GM18907 (cell line): ENCODE results near the gene CRLF1.

Source experiments
- ATAC-seq: cut with Tn5 transposase; IDR thresholded peaks from one replicate; pipeline ENCODE4 v1.9.1; 2021; ENCODE audit warnings: mild to moderate bottlenecking, moderate library complexity; ENCODE audit not compliant: unreplicated experiment

The CRLF1 gene

DNA sequence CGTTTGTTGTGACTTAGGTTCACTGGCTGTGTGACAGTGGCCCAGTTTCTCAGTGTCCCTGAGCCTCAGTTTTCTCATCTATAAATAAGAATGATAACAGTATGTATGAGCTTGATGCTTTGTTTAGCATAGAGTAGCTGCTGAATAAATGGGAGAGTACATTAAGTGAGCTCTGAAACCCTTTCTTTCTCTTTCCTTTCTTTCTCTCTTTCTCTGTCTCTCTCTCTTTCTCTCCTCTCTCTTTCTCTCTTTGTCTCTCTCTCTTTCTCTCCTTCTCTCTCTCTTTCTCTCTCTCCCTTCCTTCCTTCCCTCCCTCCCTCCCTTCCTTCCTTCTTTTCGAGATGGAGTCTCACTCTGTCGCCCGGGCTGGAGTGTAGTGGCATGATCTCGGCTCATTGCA, 46.9 kb downstream of the CRLF1 start:
- no peak for ATAC-seq

DNA sequence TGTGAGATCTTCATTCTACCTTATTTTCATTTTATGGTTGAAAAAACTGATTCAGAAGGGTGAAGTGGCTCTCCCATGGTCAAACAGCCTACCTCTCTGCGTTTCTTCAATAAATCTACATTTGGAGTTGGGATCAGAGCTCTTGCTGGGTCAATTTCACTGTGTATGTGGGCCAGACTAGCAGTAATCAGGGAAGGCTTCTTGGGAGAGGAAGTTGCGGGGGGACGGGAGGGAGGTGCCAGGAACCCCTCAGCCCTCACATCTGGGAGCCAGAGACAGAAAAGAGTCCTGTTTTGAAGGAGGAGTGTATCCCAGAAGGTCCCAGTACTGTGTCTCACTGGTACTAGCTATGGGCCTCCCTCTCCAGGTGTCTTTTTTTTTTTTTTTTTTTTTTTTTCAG, 48.0 kb downstream of the CRLF1 start:
- no peak for ATAC-seq

DNA sequence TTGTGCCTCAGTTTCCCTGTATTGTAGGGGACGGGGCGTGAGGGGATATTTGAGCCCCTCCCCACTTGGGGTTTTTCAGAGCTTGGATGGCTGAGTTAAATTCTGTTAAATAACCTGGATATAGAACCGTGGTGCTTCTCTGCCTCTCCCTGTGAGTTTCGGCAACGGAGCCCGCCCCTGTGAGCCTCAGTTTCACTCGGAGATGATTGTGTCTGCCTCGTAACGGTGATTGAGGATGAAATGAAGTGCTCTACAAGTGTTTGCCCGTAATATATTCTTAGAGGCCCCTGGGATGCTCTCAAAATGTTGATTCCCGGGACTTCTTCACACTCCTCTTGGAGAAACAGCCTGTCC, 48.4 kb downstream of the CRLF1 start:
- ATAC-seq, result peak; percentile 4

DNA sequence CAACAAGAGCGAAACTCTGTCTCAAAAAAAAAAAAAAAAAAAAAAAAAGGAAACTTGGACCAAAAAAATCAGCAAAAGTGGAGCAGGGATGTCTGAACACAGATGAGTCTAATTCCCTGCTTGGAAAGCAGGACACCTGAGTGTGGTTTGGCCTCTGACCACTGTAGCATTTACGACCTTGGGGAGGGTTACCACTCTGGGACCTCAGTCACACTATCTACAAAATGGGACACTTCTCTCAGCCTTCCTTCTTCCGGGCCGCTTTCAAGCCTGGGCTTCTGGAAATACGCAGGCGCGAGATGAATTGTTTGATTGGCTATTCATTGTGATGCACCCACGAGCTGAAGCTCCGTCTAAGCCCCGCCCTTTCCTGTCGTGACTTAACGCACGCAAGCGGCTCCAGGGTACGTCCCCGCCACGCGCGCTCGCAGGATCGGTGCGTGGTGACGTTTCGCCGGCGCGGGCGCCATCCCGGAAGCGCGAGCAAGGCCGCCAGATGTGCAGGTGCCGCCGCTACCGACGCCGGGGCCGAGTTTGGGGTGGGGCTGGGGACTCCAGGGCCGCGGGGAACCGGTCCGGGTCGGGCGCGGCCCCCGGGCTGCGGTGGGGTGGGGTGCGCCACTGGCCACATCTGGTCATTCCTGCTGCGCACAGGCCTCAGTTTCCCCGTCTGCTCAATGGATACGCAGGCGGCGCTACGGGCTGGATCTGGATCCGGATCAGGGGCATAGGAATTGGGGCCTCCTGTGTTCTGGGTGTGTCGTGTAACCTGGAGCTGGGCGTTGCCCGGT, 49.0 kb downstream of the CRLF1 start, which contains the start of gene KXD1:
Gene KXD1 (plus strand): TSS at position 460 of the 791 bp plus-strand sequence. CDS start 4,187 bp downstream, outside the sequence.
- ATAC-seq, result peak; percentile 91

DNA sequence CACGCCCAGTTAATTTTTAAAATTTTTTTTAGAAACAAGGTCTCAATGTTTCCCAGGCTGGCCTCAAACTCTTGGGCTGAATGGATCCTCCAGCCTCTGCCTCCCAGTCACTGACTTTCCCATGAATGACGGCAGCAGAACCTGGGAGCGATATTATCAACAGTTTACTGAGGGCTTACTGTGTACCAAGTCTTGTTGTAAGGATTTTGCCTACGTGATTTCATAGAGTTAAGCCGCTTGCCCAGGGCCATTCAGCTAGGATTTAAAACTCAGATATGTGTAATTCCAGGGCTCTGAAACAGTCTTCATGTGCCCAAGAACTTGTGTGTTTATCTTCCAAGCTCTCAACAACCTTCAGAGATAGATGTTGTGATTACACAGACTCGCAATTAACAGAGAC, 55.0 kb downstream of the CRLF1 start:
- no peak for ATAC-seq

DNA sequence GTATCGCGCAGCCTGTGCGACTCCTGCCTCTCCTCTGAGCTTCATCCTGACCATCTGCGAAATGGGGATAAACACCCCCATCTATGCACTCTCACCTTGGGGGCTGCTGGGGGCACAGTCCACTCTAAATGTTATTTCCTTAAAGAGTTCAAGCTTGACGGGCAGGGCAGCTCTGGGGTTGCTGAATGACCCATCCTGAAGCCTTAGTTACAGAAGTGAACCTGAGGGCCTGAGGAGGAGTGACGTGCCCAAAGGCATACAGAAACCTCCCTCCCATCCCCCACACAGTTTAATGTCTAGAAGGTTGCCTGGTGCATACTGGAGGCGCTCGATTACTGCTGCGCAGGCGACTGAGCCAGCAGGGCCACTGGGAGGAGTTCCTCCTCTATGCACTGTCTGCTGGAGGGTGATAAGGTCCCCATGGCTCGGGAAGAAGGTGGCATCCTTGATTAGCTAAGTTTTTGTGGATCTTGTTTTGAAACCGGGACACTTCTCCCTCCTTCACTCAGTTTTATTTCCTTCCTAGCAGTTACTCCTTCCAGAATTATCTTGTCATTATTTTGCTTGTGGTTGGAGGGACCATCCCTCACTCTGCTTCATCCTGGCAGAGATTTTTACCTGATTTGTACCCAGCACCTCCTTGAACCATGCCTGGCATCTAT, 62.7 kb downstream of the CRLF1 start:
- ATAC-seq, result peak; percentile 44
